ENCODE data around the gene KLF18.
"Not testable (repeated sequence)": the region's sequence is repeated elsewhere in the genome, so short reads cannot be mapped to it uniquely, and the experiment has no call there.

Gene KLF18

GRCh38 chr1:44141531-44141930 lies at the start of gene KLF18:
KLF18 (minus strand) TSS chr1:44141631; CDS start chr1:44141631, 0 bp downstream.
- DNase-seq: no peak

- no peak for DNase-seq
These were observed 33.2 kb upstream of the KLF18 start for GRCh38 chr1:44174630-44175029.

- DNase-seq: no peak
These were observed 28.9 kb upstream of the KLF18 start for GRCh38 chr1:44170281-44170823.

GRCh38 chr1:44168520-44169098 lies 27.2 kb upstream of the KLF18 start:
- DNase-seq: no peak

GRCh38 chr1:44161546-44161945 lies 20.1 kb upstream of the KLF18 start:
- no peak for DNase-seq

- no peak for DNase-seq
These were observed 17.4 kb upstream of the KLF18 start for GRCh38 chr1:44158871-44159270.

- no peak for DNase-seq
These were observed 16.5 kb upstream of the KLF18 start for GRCh38 chr1:44157903-44158302.

- no peak for DNase-seq
These were observed 12.6 kb upstream of the KLF18 start for GRCh38 chr1:44154049-44154448.

GRCh38 chr1:44152692-44153091 lies 11.3 kb upstream of the KLF18 start:
- DNase-seq: no peak

- no peak for DNase-seq
These were observed 10.4 kb upstream of the KLF18 start for GRCh38 chr1:44151808-44152207.

GRCh38 chr1:44151332-44151731 lies 9.9 kb upstream of the KLF18 start:
- no peak for DNase-seq

GRCh38 chr1:44147582-44147981 lies 6.2 kb upstream of the KLF18 start:
- no peak for DNase-seq

GRCh38 chr1:44146536-44147361 lies 5.3 kb upstream of the KLF18 start:
- no peak for DNase-seq

- DNase-seq: no peak
These were observed 3.7 kb upstream of the KLF18 start for GRCh38 chr1:44144962-44145756.

GRCh38 chr1:44139565-44139964 lies 1.9 kb downstream of the KLF18 start:
- not testable (repeated sequence) for DNase-seq

- DNase-seq: no peak
These were observed 3.2 kb downstream of the KLF18 start for GRCh38 chr1:44138239-44138638.

- DNase-seq: no peak
These were observed 5.5 kb downstream of the KLF18 start for GRCh38 chr1:44135886-44136285.

GRCh38 chr1:44134071-44134920 lies 7.1 kb downstream of the KLF18 start:
- DNase-seq: no peak

- DNase-seq: no peak
These were observed 10.0 kb downstream of the KLF18 start for GRCh38 chr1:44131411-44131810.

- DNase-seq: no peak
These were observed 11.6 kb downstream of the KLF18 start for GRCh38 chr1:44129616-44130500.

- no peak for DNase-seq
These were observed 21.0 kb downstream of the KLF18 start for GRCh38 chr1:44120398-44120949.
